Keratinocyte (primary cell): ENCODE results near the gene FREM3. TPM values are rescaled to one million over a fixed set of nuclear protein-coding genes. Genes with fewer than 3 reads are reported as not detected.
"Not testable (repeated sequence)": the region's sequence is repeated elsewhere in the genome, so short reads cannot be mapped to it uniquely, and the experiment has no call there.

Experiments used
- DNase-seq: peaks from one replicate; pipeline ENCODE4 v3.0.0-alpha.2; 2011; ENCODE audit warnings: low read depth, missing footprints, low spot score
- FAIRE-seq: peaks from 2 replicates; lab custom pipeline; 2011; peaks lifted over from hg19 to GRCh38; lab: Jason Lieb, UNC
- H2AFZ ChIP-seq: 2 replicates; pipeline ENCODE4 v1.6.0; 2012; ENCODE audit warnings: low read length, control low read depth, inconsistent platforms; ENCODE audit not compliant: control insufficient read depth
- H3K27ac ChIP-seq: 2 replicates; pipeline ENCODE4 v1.5.1; 2011; ENCODE audit warnings: low read length; ENCODE audit not compliant: control insufficient read depth, insufficient read depth
- H3K27me3 ChIP-seq: 3 replicates; pipeline ENCODE4 v1.6.0; 2011; ENCODE audit warnings: low read length; ENCODE audit not compliant: control insufficient read depth, insufficient read depth; ENCODE audit errors: extremely low read depth
- H3K36me3 ChIP-seq, 2 experiments: 2 replicates in 1 of 2; 3 replicates in 1 of 2; pipeline ENCODE4 v1.5.1; 2011; ENCODE audit warnings: low read length in 2 of 2, mild to moderate bottlenecking in 1 of 2; ENCODE audit not compliant: control insufficient read depth in 2 of 2, insufficient read depth in 2 of 2; ENCODE audit errors: extremely low read depth in 1 of 2
- H3K4me1 ChIP-seq: 3 replicates; pipeline ENCODE4 v1.5.1; 2011; ENCODE audit warnings: low read length; ENCODE audit not compliant: control insufficient read depth, insufficient read depth; ENCODE audit errors: extremely low read depth
- H3K4me2 ChIP-seq: 3 replicates; pipeline ENCODE4 v1.6.0; 2011; ENCODE audit warnings: low read depth, low read length; ENCODE audit not compliant: control insufficient read depth, insufficient read depth; ENCODE audit errors: extremely low read depth
- H3K4me3 ChIP-seq, 3 experiments: fragments of 200-600 bp in 1 of 3; sonication (generic) in 1 of 3; 2 replicates in 2 of 3; 3 replicates in 1 of 3; pipeline ENCODE4 v1.5.1; 2011 to 2016; ENCODE audit warnings: low read length in 3 of 3, mild to moderate bottlenecking in 3 of 3, control low read depth in 2 of 3, inconsistent platforms in 1 of 3, low read depth in 1 of 3, mixed read lengths in 1 of 3, mixed run types in 1 of 3, moderate library complexity in 1 of 3; ENCODE audit not compliant: control insufficient read depth in 2 of 3, insufficient read depth in 2 of 3; ENCODE audit errors: extremely low read depth in 1 of 3
- H3K79me2 ChIP-seq: 2 replicates; pipeline ENCODE4 v1.6.0; 2012; ENCODE audit warnings: low read length; ENCODE audit not compliant: control insufficient read depth, insufficient read depth
- H3K9ac ChIP-seq: 3 replicates; pipeline ENCODE4 v1.6.0; 2011; ENCODE audit warnings: low read length; ENCODE audit not compliant: control insufficient read depth, insufficient read depth; ENCODE audit errors: extremely low read depth
- H3K9me1 ChIP-seq: 3 replicates; pipeline ENCODE4 v1.6.0; 2011; ENCODE audit warnings: low read length; ENCODE audit not compliant: control insufficient read depth, insufficient read depth; ENCODE audit errors: extremely low read depth
- H3K9me3 ChIP-seq: 2 replicates; pipeline ENCODE4 v1.5.1; 2012; ENCODE audit warnings: low read depth, low read length; ENCODE audit not compliant: control insufficient read depth
- H4K20me1 ChIP-seq: 3 replicates; pipeline ENCODE4 v1.6.0; 2011; ENCODE audit warnings: low read length; ENCODE audit not compliant: control insufficient read depth, insufficient read depth; ENCODE audit errors: extremely low read depth
- CTCF ChIP-seq, 3 experiments: IDR thresholded peaks in 1 of 3; conservative IDR thresholded peaks in 1 of 3; optimal IDR thresholded peaks in 1 of 3; 2 replicates in 2 of 3; 3 replicates in 1 of 3; pipeline versions ENCODE3 to v1.5.1; 2011; ENCODE audit warnings: low read length in 3 of 3, mild to moderate bottlenecking in 3 of 3, moderate library complexity in 2 of 3, control low read depth in 1 of 3, inconsistent platforms in 1 of 3; ENCODE audit not compliant: insufficient read depth in 2 of 3; ENCODE audit errors: extremely low read depth in 1 of 3
- EZH2 ChIP-seq: IDR thresholded peaks from one replicate; pipeline ENCODE4 v1.6.1; 2012; ENCODE audit warnings: inconsistent platforms, mild to moderate bottlenecking, low read length, moderate library complexity
- dilution Hi-C: fragments of 300-500 bp; cut with MboI; formaldehyde crosslinking; loops from one replicate; pipeline ENCODE4 v1.7.0; 2020; ENCODE audit warnings: low sequenced_read_pairs; ENCODE audit not compliant: extremely low pct_ligation_motif_present
- polyA plus RNA-seq, 5 experiments: library from polyadenylated mRNA; depleted of rRNA in 3 of 5; stranded (reverse) in 3 of 5; stranded (forward) in 1 of 5; unstranded in 1 of 5; fragments of >200 nt; gene quantifications; 1 replicate in 1 of 5; 2 replicates in 3 of 5; 3 replicates in 1 of 5; pipeline versions ENCODE4 v1.2.1 to v1.2.3, GENCODE V29; 2011 to 2012; ENCODE audit warnings: missing spikeins in 2 of 5, low read depth in 1 of 5, low replicate concordance in 1 of 5

The FREM3 gene
- polyA plus RNA-seq, 1 donor (not counting 4 experiments of a cell fraction or from before 2014, with no cell fraction given): not detected

GRCh38 chr4:143531380-143531779 lies 169.1 kb downstream of the FREM3 start:
- peak in 2 of 3 experiments; percentile 19 to 33 for TF ChIP-seq CTCF (optimal IDR thresholded peaks at IDR 0.05 in 1 of 3, IDR thresholded peaks at IDR 0.05 in 1 of 3, conservative IDR thresholded peaks at IDR 0.05 in 1 of 3; ENCODE audit: extremely low read depth in 1 of 3, insufficient read depth in 2 of 3, low read length in 3 of 3)
- no peak for TF ChIP-seq EZH2
- Histone ChIP-seq H2AFZ (no peak overlapping the region), H3K9me3 (no peaks in the 10 kb centered on the region), H3K4me2 (no peak overlapping the region), H3K27me3 (no peaks in the 10 kb centered on the region), H3K9ac (no peak overlapping the region), H3K27ac (no peak overlapping the region), H3K79me2 (peaks cover 5% of the 10 kb centered on the region), H3K9me1 (no peaks in the 10 kb centered on the region), H3K4me3 (no peak overlapping the region), H4K20me1 (no peaks in the 10 kb centered on the region), H3K4me1 (no peaks in the 10 kb centered on the region), H3K36me3 (peaks cover 17 to 19% of the 10 kb centered on the region in 2 experiments)
- peak; percentile 51 for FAIRE-seq
- dilution Hi-C loops: no loop called here
- no peak for DNase-seq

- H3K27ac ChIP-seq, FAIRE-seq, dilution Hi-C loops, DNase-seq, H3K4me2 ChIP-seq, H3K4me1 ChIP-seq, H3K9me3 ChIP-seq, H3K27me3 ChIP-seq, H3K4me3 ChIP-seq, H3K9me1 ChIP-seq, H4K20me1 ChIP-seq, H3K9ac ChIP-seq, H2AFZ ChIP-seq: not testable (repeated sequence)
- Histone ChIP-seq H3K79me2 (peaks cover 15% of the 10 kb centered on the region), H3K36me3 (peaks cover 10 to 22% of the 10 kb centered on the region in 2 experiments)
These were observed 172.4 kb downstream of the FREM3 start for GRCh38 chr4:143528046-143528445.

Other genes with a start within 250 kb of the FREM3 start
- gene SMARCA5, start 187.0 kb downstream of the FREM3 start, polyA plus RNA-seq: 12.6 to 24.7 TPM (median 15.2 TPM) in 3 replicates
- gene GYPE, start 204.9 kb upstream of the FREM3 start, polyA plus RNA-seq: not detected in 3 replicates